Activated T-cell treated with anti-CD3 and anti-CD28 coated beads, Interleukin-2, amount 50 U/mL, for 1 hour (primary cell): Measurements from ENCODE around the gene PACS2.

Experiments
- DNase-seq: peaks from one replicate; pipeline ENCODE4 v3.0.0-alpha.2; 2020

PACS2 gene

DNA sequence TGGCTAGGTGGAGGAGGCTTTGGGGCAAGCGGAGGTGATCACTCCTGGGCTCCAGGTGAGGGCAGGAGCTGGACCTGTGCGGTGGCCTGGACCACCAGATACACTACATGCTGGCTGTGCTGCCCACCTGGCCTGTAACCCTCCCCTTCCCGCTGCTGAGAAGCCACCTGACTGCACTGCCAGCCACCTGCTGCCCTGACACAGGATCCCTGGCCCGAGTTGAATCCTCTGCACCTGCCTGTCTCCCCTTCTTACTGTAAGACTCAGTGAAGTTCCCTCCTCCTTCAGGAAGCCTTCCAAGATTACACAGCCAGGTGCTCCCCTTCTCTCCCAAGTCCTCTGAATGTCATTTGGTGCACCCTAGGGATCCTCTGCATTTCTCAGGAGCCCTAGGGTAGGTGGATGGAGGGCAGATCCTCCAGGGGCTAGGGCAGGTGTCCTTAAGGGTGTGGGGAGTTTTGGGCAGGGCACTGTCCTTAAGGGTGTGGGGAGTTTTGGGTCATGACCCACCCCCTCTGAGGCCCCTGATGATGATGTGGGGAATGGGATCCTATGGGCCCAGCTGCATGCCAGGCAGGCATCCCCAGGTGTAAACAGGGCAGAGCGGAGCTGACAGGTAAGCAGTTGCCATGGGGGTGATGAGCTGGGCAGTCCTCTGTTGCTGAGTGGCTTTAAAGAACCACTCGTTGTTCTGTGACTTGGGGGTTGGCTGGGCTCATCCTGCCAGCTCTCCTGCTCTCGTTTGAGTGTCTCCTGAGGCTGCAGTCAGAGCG lies 98.4 kb downstream of the PACS2 start:
- no peak for DNase-seq

- no peak for DNase-seq
These were observed 99.0 kb downstream of the PACS2 start for GRCh38 chr14:105413544-105413886.

DNA sequence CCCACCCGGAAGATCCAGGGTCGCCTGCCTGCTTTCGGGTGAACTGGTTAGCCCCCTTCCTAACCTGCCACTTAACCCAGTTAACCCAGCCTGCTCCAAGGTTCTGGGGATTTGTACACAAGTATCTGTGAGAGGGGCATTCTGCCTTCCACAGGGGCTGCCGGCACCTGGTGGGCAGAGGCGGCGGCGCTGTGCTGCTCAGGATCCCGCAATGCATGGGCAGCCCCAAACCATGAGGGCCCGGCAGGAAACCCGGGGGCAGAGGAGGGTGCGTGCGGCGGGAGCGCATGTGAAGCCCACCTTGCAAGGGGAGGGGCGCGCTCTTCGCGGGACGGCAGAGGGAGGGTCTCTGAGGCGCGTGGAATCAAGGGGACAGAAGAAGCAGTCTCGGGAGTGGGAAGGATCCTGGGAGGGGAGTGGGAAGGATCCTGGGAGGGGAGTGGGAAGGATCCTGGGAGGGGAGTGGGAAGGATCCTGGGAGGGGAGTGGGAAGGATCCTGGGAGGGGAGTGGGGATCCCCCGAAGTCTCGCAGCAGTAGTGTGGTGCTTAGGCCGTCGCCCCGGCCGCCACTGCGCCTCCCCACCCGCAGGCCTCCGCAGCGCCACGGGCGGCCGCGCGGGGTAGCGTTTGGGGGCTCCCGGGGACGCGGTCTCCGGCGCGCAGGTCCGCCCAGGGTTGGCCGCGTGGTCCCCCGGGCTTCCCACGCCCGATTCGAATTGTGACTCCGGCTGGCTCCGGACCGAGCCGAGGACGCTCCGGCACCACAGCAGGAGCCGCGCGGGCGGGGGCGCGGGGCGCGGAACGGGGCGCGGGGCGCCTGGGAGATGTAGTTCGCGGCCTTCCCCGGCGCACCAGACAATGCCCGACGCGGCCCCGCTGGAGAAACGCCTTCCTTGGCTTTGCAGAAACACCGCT lies 100.2 kb downstream of the PACS2 start:
- peak; percentile 75 for DNase-seq

DNA sequence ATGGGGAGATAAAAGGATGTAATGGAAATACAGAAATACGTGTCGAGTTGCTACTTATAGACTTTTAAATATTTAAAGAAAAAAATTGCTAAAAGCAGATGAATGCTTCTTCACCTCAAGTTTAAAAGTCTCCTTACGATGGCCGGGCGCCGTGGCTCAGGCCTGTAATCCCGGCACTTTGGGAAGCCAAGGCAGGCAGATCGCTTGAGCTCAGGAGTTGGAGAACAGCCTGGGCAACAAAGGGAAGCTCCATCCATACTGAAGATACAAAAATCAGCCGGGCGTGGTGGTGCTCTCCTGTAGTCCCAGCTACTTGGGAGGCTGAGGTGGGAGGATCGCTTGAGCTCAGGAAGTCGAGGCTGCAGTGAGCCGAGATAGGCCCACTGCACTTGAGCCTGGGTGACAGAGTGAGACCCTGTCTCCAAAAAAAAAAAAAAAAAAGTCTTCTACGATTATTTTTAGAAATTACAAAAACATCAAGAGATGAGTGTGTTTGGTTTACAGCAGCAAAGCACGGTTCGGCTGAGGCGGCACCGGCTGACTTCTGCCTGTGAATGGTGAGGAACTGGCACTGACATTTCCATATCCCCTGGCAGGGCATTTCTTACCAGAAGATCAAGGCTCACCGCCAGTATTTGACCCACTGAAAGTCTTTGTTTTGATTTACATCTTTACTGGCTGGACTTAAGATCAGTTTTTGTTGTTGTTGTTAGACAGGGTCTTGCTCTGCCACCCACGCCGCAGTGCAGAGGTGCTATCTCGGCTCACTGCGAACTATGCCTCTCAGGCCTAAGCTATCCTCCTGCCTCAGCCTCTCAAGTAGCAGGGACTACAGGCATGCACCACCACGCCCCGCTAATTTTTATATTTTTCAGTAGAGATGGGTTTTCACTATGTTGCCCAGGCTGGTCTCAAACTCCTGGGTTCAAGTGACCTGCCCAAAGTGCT lies 101.2 kb downstream of the PACS2 start:
- DNase-seq: no peak

- DNase-seq: no peak
These were observed 102.1 kb downstream of the PACS2 start for GRCh38 chr14:105416671-105417070.

GRCh38 chr14:105417690-105418121 lies 103.2 kb downstream of the PACS2 start:
- DNase-seq: no peak

- DNase-seq: no peak
These were observed 104.0 kb downstream of the PACS2 start for GRCh38 chr14:105418269-105419194.

- DNase-seq: peak; percentile 57
These were observed 104.9 kb downstream of the PACS2 start, which contains the start of gene MTA1 for GRCh38 chr14:105419195-105420091. TSS of gene MTA1 (plus strand) at chr14:105419827. CDS start at chr14:105420036, 209 bp downstream.

GRCh38 chr14:105420101-105420973 lies 105.8 kb downstream of the PACS2 start:
- peak; percentile 34 for DNase-seq

DNA sequence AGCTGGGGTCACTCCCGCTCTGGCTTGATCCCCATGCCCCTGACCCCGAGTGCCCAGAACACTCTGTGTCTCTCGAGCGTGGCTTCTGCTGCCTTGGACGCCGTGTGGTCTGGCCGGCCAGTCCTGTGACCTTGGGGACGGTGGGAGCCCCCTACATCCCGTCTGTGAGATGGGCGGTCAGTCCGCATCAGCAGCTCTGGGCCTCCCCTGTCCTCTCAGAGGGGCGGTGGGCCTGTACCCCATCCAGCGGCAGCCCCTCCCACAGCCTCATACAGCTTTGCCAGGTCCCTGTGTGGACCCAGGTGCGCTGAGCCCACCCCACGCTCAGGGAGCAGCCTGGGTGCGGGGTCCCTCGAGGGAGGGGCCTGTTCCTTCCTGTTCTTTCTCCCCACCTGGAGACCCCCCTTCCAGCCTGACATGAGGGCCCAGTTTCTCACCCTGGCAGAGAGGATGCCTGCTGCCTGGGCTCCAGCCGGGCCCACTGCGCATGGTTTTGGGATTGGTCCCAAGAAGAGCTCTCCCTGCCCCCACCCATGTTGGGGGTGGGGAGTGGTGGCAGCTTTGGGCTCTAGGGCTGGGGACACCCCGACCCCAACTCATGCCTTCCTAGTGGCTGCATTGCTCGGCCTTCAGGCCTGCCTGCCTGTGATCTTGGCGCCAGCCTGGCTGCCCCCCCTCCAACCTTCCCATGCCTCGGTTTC lies 106.6 kb downstream of the PACS2 start:
- no peak for DNase-seq

DNA sequence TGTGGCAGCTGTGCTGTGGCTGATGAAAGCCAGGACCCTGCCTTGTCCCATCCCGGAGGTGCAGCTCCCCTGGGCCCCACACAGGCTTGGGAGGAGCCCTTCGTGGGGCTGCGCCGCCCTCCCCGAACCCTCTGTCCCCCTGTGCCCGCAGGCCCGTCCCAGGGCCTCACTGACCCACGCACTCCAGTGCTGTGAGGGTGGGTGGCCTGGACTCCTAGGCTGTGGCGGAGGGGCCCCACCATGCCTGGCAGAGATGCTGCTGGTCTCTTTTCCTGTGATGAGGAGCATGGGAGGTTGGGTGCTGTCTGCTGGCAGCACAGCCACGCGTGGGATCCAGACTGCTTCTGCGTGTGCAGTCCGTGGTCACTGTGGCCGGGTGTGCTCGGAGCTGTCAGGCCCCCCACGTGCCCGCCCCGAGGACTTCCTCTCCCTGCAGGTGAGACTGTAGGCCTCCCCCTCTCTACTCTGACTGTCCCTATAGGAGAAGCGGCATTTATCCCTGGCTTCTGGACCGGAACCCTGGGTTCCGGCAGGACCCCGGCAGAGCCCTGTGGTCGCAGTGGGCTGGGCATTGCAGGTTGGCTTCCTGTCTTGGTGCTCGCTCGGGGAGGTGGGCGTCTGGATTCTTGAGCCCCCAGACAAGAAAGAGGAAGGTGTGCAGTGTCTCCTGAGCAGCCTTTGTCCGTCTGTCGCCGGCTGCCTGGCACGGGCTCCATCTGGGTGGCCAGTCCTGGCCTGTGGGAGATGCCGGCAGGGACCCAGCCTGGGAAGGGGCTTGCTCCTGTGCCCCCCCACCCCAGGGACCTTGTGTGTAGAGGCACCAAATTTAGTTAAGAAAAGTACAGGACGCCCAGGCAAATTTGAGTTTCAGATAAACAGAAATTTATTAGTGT lies 107.4 kb downstream of the PACS2 start:
- no peak for DNase-seq

DNA sequence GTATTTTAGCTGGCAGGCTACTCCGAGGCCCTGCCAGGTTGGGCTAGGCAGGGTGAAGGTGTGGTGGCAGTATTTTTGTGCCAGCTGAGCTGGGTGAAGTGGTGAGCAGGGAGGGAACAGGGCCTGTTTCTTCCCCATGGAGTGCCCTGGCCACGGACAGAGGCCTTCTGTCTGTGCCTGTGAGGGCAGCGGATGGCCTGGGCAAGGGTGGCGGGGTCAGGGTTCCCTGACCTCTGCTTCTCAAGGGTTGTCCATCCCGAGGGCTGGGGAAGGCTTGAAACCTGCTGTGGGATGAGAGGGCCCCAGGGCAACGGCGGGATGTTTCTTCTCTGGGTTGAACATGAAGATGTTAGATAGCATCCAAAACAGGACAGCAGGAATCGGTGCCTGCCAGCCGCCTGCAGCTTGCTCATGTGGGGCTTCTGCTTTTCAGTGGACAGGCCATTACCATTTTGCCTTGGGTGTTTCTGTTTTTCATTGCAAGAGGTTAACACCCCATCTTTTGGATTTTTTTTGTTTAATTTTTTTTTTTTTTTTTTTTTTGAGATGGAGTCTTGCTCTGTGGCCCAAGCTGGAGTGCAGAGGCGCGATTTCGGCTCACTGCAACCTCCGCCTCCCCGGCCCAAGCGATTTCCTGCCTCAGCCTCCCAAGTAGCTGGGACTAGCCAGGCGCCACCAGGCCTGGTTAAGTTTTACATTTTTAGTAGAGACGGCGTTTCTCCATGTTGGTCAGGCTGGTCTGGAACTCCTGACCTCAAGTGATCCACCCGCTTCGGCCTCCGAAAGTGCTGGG lies 108.3 kb downstream of the PACS2 start:
- DNase-seq: no peak

- DNase-seq: no peak
These were observed 109.1 kb downstream of the PACS2 start for GRCh38 chr14:105423488-105424195.

- DNase-seq: no peak
These were observed 110.3 kb downstream of the PACS2 start for GRCh38 chr14:105424861-105425260.

GRCh38 chr14:105425823-105426247 lies 111.3 kb downstream of the PACS2 start:
- DNase-seq: no peak
